ENCODE data around the gene VIPR2. TPM values are rescaled to one million over a fixed set of nuclear protein-coding genes. Genes with fewer than 3 reads are reported as not detected.

VIPR2 gene
- total and polyA plus RNA-seq, 4 donors = 0.02 to 0.91 (median 0.73) TPM

DNA sequence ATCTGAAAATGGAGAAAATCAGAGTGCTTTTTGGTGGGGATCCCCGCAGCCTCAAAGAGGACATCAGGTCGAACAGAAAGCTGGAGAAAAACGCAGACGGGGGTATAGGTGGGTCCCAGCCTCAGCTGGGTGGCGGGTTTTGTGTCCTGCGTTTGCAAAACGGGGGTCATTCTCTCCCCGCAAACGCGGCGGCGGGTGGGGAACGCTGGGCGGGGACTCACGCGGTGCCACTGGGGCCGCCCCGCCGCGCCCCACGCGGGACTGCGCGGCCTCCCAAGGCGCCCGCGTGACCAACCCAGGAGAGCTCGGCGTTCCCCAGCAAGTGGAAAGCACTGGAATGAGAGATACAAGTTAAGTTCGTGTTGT, 806 bp upstream of the VIPR2 start:
- ATAC-seq (ENCODE audit: insufficient read depth, low FRiP score) (no peak), DNase-seq (peak in 1 of 3 donors; percentile 17)
- no peak overlapping the region for H3K27ac ChIP-seq (ENCODE audit: low read depth in 1 of 2, low read length in 1 of 2)
- H3K36me3 ChIP-seq (ENCODE audit: control insufficient read depth in 4 of 4, insufficient read depth in 4 of 4, low read length in 4 of 4) = no peaks in the 10 kb centered on the region
- TF ChIP-seq, protein P1, sequence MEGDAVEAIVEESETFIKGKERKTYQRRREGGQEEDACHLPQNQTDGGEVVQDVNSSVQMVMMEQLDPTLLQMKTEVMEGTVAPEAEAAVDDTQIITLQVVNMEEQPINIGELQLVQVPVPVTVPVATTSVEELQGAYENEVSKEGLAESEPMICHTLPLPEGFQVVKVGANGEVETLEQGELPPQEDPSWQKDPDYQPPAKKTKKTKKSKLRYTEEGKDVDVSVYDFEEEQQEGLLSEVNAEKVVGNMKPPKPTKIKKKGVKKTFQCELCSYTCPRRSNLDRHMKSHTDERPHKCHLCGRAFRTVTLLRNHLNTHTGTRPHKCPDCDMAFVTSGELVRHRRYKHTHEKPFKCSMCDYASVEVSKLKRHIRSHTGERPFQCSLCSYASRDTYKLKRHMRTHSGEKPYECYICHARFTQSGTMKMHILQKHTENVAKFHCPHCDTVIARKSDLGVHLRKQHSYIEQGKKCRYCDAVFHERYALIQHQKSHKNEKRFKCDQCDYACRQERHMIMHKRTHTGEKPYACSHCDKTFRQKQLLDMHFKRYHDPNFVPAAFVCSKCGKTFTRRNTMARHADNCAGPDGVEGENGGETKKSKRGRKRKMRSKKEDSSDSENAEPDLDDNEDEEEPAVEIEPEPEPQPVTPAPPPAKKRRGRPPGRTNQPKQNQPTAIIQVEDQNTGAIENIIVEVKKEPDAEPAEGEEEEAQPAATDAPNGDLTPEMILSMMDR (IDR thresholded peaks at IDR 0.05; ENCODE audit: control extremely low read depth, extremely low read depth) = no peak
- H3K9me3 ChIP-seq (ENCODE audit: control insufficient read depth in 4 of 4, insufficient read depth in 3 of 4, low read length in 3 of 4) = peaks cover 0 to 3% (median 0%) of the 10 kb centered on the region in 4 donors
- WGBS, 2 donors = 11 to 14% methylated on average over 27 to 30 of the region's 30 CpGs
- H3K4me3 ChIP-seq = no peak overlapping the region
- H3K27me3 ChIP-seq (ENCODE audit: control insufficient read depth in 3 of 3, insufficient read depth in 3 of 3, low read length in 2 of 3) = peaks cover 4 to 45% (median 35%) of the 10 kb centered on the region in 3 donors
- no peak overlapping the region for H3K9ac ChIP-seq (ENCODE audit: insufficient read depth in 1 of 2, low read length in 2 of 2)
- H3K4me1 ChIP-seq (ENCODE audit: control insufficient read depth in 5 of 5, insufficient read depth in 5 of 5, low read length in 5 of 5) = peaks cover 0 to 14% (median 0%) of the 10 kb centered on the region in 5 donors

DNA sequence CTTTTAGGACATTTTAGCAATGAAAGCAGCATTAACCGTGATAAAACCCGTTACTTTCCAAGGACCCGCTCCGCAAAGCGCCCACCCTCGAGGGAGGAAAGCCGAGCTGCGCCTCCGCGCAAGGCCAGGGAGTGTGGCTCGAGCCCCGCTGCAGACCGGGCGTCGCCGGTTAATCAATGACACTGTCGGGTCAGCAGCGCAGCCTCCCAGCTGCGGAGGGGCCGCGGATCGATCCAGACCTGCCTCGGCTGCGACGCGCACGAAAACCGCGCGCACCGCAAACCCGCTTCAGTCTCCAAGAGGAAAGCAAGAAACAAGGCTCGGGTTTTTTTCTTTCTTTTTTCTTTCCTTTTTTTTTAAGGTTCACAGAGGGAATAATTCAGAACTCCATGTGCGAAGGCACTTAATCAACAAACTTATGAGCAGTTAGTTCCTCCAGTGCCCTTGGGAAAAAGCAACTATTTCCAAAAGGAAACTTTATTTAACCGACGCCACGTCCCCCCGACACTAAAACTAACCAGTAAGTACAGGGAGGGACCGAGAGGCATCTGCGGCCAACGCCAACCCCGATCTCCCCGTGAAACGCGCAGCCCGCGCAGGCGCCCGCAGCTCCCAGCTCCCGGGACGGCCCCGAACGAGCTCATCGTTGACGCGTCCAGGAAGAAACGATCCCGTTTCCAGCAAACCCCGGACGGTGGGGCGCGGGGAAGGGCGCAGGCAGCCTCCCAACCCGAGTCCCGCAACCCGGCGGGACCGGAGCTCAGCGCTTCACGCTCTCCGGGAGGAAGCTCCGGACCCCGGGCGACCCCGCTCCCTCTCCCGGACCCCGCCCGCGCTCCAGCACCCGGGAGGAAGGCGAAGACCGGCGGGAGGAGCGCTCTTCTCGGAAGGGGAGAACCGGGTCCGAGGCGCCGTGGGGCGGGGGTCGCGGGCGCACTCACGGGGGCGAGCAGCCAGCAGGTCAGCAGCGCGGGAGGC, 598 bp downstream of the VIPR2 start:
- WGBS, 2 donors = 2 to 3% methylated on average over 72 to 97 of the region's 97 CpGs
- H3K27me3 ChIP-seq (ENCODE audit: control insufficient read depth in 3 of 3, insufficient read depth in 3 of 3, low read length in 2 of 3) = peaks cover 4 to 45% (median 35%) of the 10 kb centered on the region in 3 donors
- H3K4me3 ChIP-seq = peak overlapping the region; percentile 16
- no peaks in the 10 kb centered on the region for H3K36me3 ChIP-seq (ENCODE audit: control insufficient read depth in 4 of 4, insufficient read depth in 4 of 4, low read length in 4 of 4)
- TF ChIP-seq, protein P1 (IDR thresholded peaks at IDR 0.05; ENCODE audit: control extremely low read depth, extremely low read depth) = no peak
- H3K9ac ChIP-seq (ENCODE audit: insufficient read depth in 1 of 2, low read length in 2 of 2) = no peak overlapping the region
- peaks cover 0 to 14% (median 0%) of the 10 kb centered on the region in 5 donors for H3K4me1 ChIP-seq (ENCODE audit: control insufficient read depth in 5 of 5, insufficient read depth in 5 of 5, low read length in 5 of 5)
- peaks cover 0 to 3% (median 0%) of the 10 kb centered on the region in 4 donors for H3K9me3 ChIP-seq (ENCODE audit: control insufficient read depth in 4 of 4, insufficient read depth in 3 of 4, low read length in 3 of 4)
- no peak overlapping the region for H3K27ac ChIP-seq (ENCODE audit: low read depth in 1 of 2, low read length in 1 of 2)
- ATAC-seq (ENCODE audit: insufficient read depth, low FRiP score) (no peak), DNase-seq (peak in 2 of 3 donors; percentile 9 to 14)

DNA sequence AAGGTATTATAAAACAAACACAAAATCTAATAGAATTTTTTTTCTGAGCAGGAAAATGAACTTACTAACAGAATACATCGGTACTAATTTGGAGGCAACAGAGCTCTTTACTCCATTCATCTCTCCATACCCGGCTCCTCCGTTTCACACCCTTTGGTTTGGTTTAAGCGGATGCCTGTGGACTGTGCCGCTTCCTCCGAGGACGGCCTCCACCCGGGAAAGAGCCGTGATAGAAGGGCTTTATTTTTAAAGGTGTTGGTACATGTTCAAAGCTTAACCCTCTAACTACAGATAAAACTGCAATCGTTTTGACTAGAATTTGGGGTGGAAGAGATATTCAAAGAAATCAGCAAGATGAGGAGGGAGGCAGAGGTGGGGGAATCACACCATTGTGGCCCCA, 1.9 kb downstream of the VIPR2 start:
- no peak overlapping the region for H3K9ac ChIP-seq (ENCODE audit: insufficient read depth in 1 of 2, low read length in 2 of 2)
- peaks cover 4 to 45% (median 35%) of the 10 kb centered on the region in 3 donors for H3K27me3 ChIP-seq (ENCODE audit: control insufficient read depth in 3 of 3, insufficient read depth in 3 of 3, low read length in 2 of 3)
- H3K36me3 ChIP-seq (ENCODE audit: control insufficient read depth in 4 of 4, insufficient read depth in 4 of 4, low read length in 4 of 4) = no peaks in the 10 kb centered on the region
- 27 to 41% methylated on average over 10 of the region's 10 CpGs for WGBS, 2 donors
- peaks cover 0 to 14% (median 0%) of the 10 kb centered on the region in 5 donors for H3K4me1 ChIP-seq (ENCODE audit: control insufficient read depth in 5 of 5, insufficient read depth in 5 of 5, low read length in 5 of 5)
- TF ChIP-seq, protein P1 (IDR thresholded peaks at IDR 0.05; ENCODE audit: control extremely low read depth, extremely low read depth) = no peak
- H3K9me3 ChIP-seq (ENCODE audit: control insufficient read depth in 4 of 4, insufficient read depth in 3 of 4, low read length in 3 of 4) = peaks cover 0 to 4% (median 0%) of the 10 kb centered on the region in 4 donors
- H3K27ac ChIP-seq (ENCODE audit: low read depth in 1 of 2, low read length in 1 of 2) = peak overlapping the region in 1 of 2 donors; percentile 67
- no peak overlapping the region for H3K4me3 ChIP-seq
- DNase-seq (no peak), ATAC-seq (ENCODE audit: insufficient read depth, low FRiP score) (no peak)

Measured in lung (tissue), 12 donors.